ENCODE data around the gene ACTRT2.

Gene ACTRT2

DNA sequence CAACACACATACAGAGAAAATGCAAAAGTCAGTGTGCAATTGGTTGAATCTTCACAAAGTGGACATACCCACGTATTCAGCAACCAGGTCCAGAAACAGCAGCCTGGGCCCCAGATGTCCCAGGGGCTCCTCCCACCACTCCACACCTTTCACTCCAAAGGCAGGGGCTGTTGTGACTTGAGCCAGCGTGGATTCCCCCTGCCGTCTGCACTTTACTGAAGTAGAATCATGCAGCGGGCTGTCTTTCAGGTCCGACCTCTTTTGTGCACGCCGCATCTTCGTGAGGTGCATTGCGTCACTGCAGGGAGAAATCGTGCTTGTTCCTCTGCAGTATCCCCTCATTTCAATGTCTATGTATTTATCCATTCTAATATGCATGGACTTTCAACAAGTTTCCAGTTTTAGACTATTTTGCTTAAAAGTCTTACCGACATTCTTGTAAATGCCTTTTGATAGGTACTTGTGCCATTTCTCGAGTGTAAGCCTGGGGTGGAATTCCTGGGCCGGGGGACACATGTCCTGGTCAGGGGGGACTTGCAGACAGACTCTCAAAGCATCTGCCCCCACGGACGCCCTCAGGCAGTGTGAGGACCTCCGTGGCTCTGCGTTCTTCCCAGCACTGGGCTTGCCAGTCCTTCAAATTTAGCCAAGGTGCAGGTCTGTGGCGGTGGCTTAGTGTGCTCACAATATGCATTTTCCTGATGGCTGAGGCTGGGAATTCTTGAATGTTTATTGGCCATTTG lies 29.3 kb upstream of the ACTRT2 start:
- H3K36me3 ChIP-seq (ENCODE audit: control insufficient read depth in 1 of 2, insufficient read depth in 2 of 2, low read length in 2 of 2): no peaks in the 10 kb centered on the region
- H3K4me3 ChIP-seq (ENCODE audit: low read depth in 1 of 2, low read length in 2 of 2): no peak overlapping the region
- H3K9ac ChIP-seq (ENCODE audit: low read depth in 1 of 2, low read length in 2 of 2): no peak overlapping the region
- no peaks in the 10 kb centered on the region for H3K27me3 ChIP-seq (ENCODE audit: control insufficient read depth in 1 of 2, insufficient read depth in 2 of 2, low read length in 2 of 2)
- no peaks in the 10 kb centered on the region for H3K4me1 ChIP-seq (ENCODE audit: control insufficient read depth in 1 of 2, insufficient read depth in 2 of 2, low read length in 2 of 2)
- H3K9me3 ChIP-seq (ENCODE audit: control insufficient read depth in 1 of 2, low read length in 2 of 2): peaks cover 7 to 8% of the 10 kb centered on the region in 2 donors
- H3K27ac ChIP-seq (ENCODE audit: low read depth, low read length): no peak overlapping the region

GRCh38 chr1:2998503-2999100 lies 22.7 kb upstream of the ACTRT2 start:
- H3K27me3 ChIP-seq (ENCODE audit: control insufficient read depth in 1 of 2, insufficient read depth in 2 of 2, low read length in 2 of 2): peaks cover 0 to 7% of the 10 kb centered on the region in 2 donors
- peaks cover 5 to 7% of the 10 kb centered on the region in 2 donors for H3K9me3 ChIP-seq (ENCODE audit: control insufficient read depth in 1 of 2, low read length in 2 of 2)
- no peak overlapping the region for H3K27ac ChIP-seq (ENCODE audit: low read depth, low read length)

GRCh38 chr1:2999138-2999537 lies 22.1 kb upstream of the ACTRT2 start:
- Histone ChIP-seq H3K27ac (ENCODE audit: low read depth, low read length) (no peak overlapping the region), H3K36me3 (ENCODE audit: control insufficient read depth in 1 of 2, insufficient read depth in 2 of 2, low read length in 2 of 2) (no peaks in the 10 kb centered on the region), H3K9me3 (ENCODE audit: control insufficient read depth in 1 of 2, low read length in 2 of 2) (peaks cover under 1 to 5% of the 10 kb centered on the region in 2 donors), H3K27me3 (ENCODE audit: control insufficient read depth in 1 of 2, insufficient read depth in 2 of 2, low read length in 2 of 2) (peaks cover 0 to 7% of the 10 kb centered on the region in 2 donors), H3K4me3 (ENCODE audit: low read depth in 1 of 2, low read length in 2 of 2) (no peak overlapping the region), H3K9ac (ENCODE audit: low read depth in 1 of 2, low read length in 2 of 2) (no peak overlapping the region), H3K4me1 (ENCODE audit: control insufficient read depth in 1 of 2, insufficient read depth in 2 of 2, low read length in 2 of 2) (no peaks in the 10 kb centered on the region)

More at GRCh38 chr1:2998503-2999100, 22.7 kb upstream of the ACTRT2 start:
- no peak overlapping the region for H3K9ac ChIP-seq (ENCODE audit: low read depth in 1 of 2, low read length in 2 of 2)
- no peaks in the 10 kb centered on the region for H3K4me1 ChIP-seq (ENCODE audit: control insufficient read depth in 1 of 2, insufficient read depth in 2 of 2, low read length in 2 of 2)
- H3K36me3 ChIP-seq (ENCODE audit: control insufficient read depth in 1 of 2, insufficient read depth in 2 of 2, low read length in 2 of 2): no peaks in the 10 kb centered on the region
- H3K4me3 ChIP-seq (ENCODE audit: low read depth in 1 of 2, low read length in 2 of 2): no peak overlapping the region

GRCh38 chr1:2999571-2999970 lies 21.7 kb upstream of the ACTRT2 start:
- no peaks in the 10 kb centered on the region for H3K4me1 ChIP-seq (ENCODE audit: control insufficient read depth in 1 of 2, insufficient read depth in 2 of 2, low read length in 2 of 2)
- H3K27me3 ChIP-seq (ENCODE audit: control insufficient read depth in 1 of 2, insufficient read depth in 2 of 2, low read length in 2 of 2): peaks cover 0 to 7% of the 10 kb centered on the region in 2 donors
- H3K9me3 ChIP-seq (ENCODE audit: control insufficient read depth in 1 of 2, low read length in 2 of 2): peaks cover 0 to 2% of the 10 kb centered on the region in 2 donors
- no peak overlapping the region for H3K9ac ChIP-seq (ENCODE audit: low read depth in 1 of 2, low read length in 2 of 2)
- no peak overlapping the region for H3K27ac ChIP-seq (ENCODE audit: low read depth, low read length)
- H3K36me3 ChIP-seq (ENCODE audit: control insufficient read depth in 1 of 2, insufficient read depth in 2 of 2, low read length in 2 of 2): no peaks in the 10 kb centered on the region
- H3K4me3 ChIP-seq (ENCODE audit: low read depth in 1 of 2, low read length in 2 of 2): no peak overlapping the region

DNA sequence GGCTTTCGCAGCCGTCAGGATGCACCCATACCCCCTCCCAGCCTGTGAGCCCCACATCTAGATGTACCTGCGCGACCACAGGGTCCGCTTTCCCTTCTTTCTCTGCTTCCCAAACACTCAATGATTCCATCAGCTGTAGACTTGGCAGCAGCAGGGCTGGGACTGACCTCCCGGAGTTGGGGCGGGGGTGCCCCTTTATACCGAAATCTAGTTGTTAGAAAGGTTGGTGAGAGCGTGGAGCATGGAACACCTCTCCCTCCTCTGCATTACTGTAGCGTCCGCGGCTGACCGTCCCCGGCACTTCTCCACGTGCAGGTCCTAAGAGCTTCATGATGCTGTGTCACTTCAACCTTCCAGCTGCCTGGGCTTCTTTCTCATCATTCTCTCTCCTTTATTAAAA lies 21.1 kb upstream of the ACTRT2 start:
- Histone ChIP-seq H3K27ac (ENCODE audit: low read depth, low read length) (no peak overlapping the region), H3K4me1 (ENCODE audit: control insufficient read depth in 1 of 2, insufficient read depth in 2 of 2, low read length in 2 of 2) (no peaks in the 10 kb centered on the region), H3K27me3 (ENCODE audit: control insufficient read depth in 1 of 2, insufficient read depth in 2 of 2, low read length in 2 of 2) (peaks cover 0 to 7% of the 10 kb centered on the region in 2 donors)

GRCh38 chr1:3000671-3001470 lies 20.4 kb upstream of the ACTRT2 start:
- no peaks in the 10 kb centered on the region for H3K36me3 ChIP-seq (ENCODE audit: control insufficient read depth in 1 of 2, insufficient read depth in 2 of 2, low read length in 2 of 2)
- no peaks in the 10 kb centered on the region for H3K9me3 ChIP-seq (ENCODE audit: control insufficient read depth in 1 of 2, low read length in 2 of 2)
- H3K27me3 ChIP-seq (ENCODE audit: control insufficient read depth in 1 of 2, insufficient read depth in 2 of 2, low read length in 2 of 2): peaks cover 0 to 7% of the 10 kb centered on the region in 2 donors
- H3K4me3 ChIP-seq (ENCODE audit: low read depth in 1 of 2, low read length in 2 of 2): no peak overlapping the region
- no peak overlapping the region for H3K27ac ChIP-seq (ENCODE audit: low read depth, low read length)
- H3K4me1 ChIP-seq (ENCODE audit: control insufficient read depth in 1 of 2, insufficient read depth in 2 of 2, low read length in 2 of 2): no peaks in the 10 kb centered on the region
- H3K9ac ChIP-seq (ENCODE audit: low read depth in 1 of 2, low read length in 2 of 2): no peak overlapping the region

More for the DNA sequence above, 21.1 kb upstream of the ACTRT2 start:
- no peak overlapping the region for H3K4me3 ChIP-seq (ENCODE audit: low read depth in 1 of 2, low read length in 2 of 2)
- H3K9me3 ChIP-seq (ENCODE audit: control insufficient read depth in 1 of 2, low read length in 2 of 2): no peaks in the 10 kb centered on the region
- no peaks in the 10 kb centered on the region for H3K36me3 ChIP-seq (ENCODE audit: control insufficient read depth in 1 of 2, insufficient read depth in 2 of 2, low read length in 2 of 2)
- no peak overlapping the region for H3K9ac ChIP-seq (ENCODE audit: low read depth in 1 of 2, low read length in 2 of 2)

DNA sequence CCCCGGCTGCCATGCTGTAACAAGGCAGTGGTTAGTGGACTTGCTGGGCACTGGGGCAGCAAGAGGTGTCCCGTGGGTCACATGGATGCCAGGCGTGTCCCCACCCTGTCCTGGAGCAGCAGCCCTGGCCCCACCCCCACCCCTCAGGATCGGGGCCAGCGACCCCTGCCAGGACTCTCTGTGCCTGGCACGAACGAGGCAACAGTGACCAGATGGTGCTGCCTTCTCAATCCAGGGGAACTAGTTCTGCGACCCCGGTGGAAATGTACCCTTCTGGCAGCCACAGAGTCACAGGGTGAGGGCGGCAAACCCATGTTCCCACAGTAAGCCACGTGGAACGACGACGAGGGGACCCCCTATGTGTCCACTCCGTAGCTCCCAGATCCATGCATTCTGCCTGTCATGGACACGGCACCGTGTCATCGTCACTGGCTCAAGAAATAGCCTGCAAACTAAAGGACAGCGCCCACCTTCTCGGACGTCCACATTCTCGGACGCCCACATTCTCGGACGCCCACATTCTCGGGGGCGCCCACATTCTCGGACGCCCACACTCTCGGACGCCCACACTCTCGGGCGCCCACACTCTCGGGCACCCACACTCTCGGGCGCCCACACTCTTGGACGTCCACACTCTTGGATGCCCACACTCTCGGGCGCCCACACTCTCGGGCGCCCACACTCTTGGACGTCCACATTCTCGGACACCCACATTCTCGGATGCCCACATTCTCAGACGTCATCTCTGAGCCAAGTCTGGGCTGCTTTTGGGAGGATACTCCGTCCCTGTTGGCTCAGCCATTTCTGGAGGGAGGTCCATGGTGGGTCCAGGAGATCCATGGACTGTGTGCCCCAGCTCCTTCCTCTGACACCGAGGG lies 19.6 kb upstream of the ACTRT2 start:
- no peaks in the 10 kb centered on the region for H3K9me3 ChIP-seq (ENCODE audit: control insufficient read depth in 1 of 2, low read length in 2 of 2)
- H3K4me1 ChIP-seq (ENCODE audit: control insufficient read depth in 1 of 2, insufficient read depth in 2 of 2, low read length in 2 of 2): no peaks in the 10 kb centered on the region
- no peak overlapping the region for H3K9ac ChIP-seq (ENCODE audit: low read depth in 1 of 2, low read length in 2 of 2)
- peaks cover 0 to 7% of the 10 kb centered on the region in 2 donors for H3K27me3 ChIP-seq (ENCODE audit: control insufficient read depth in 1 of 2, insufficient read depth in 2 of 2, low read length in 2 of 2)
- no peaks in the 10 kb centered on the region for H3K36me3 ChIP-seq (ENCODE audit: control insufficient read depth in 1 of 2, insufficient read depth in 2 of 2, low read length in 2 of 2)
- no peak overlapping the region for H3K27ac ChIP-seq (ENCODE audit: low read depth, low read length)
- no peak overlapping the region for H3K4me3 ChIP-seq (ENCODE audit: low read depth in 1 of 2, low read length in 2 of 2)

DNA sequence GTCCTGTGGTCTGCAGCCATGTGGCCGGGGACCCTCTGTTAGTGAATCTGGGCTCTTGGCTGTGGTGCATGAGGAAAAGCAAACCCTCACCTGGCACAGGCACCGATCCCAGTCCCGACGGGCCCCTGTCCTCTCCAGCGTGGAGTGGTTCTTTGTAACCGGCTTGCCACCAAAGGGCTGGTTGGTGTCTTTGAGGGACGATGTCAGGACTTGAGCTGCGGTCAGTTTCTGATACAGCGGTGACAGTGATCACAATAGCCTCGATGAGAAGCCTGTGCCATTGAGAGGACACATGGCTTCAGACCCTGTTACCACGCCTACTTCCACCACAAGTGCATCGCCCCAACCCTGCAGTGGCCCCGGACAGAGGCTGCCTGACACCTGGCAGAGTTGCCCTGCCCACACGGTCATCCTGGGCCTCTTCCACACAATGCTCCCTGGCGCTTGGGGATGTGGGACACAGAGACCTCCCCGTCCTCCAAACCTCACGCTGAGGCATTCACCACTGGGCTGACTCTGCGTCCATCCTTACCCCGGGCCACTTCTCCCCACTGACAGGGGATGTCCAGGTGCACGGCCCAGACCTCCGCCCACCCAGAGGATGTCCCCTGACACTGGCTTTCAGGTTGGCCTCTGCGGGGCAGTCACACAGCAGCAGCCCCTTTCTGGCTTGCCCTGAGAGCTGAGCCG lies 18.8 kb upstream of the ACTRT2 start:
- H3K36me3 ChIP-seq (ENCODE audit: control insufficient read depth in 1 of 2, insufficient read depth in 2 of 2, low read length in 2 of 2): no peaks in the 10 kb centered on the region
- H3K4me1 ChIP-seq (ENCODE audit: control insufficient read depth in 1 of 2, insufficient read depth in 2 of 2, low read length in 2 of 2): no peaks in the 10 kb centered on the region
- H3K27ac ChIP-seq (ENCODE audit: low read depth, low read length): no peak overlapping the region
- no peak overlapping the region for H3K4me3 ChIP-seq (ENCODE audit: low read depth in 1 of 2, low read length in 2 of 2)
- H3K9ac ChIP-seq (ENCODE audit: low read depth in 1 of 2, low read length in 2 of 2): no peak overlapping the region
- peaks cover 0 to 7% of the 10 kb centered on the region in 2 donors for H3K27me3 ChIP-seq (ENCODE audit: control insufficient read depth in 1 of 2, insufficient read depth in 2 of 2, low read length in 2 of 2)
- H3K9me3 ChIP-seq (ENCODE audit: control insufficient read depth in 1 of 2, low read length in 2 of 2): peaks cover 0 to 1% of the 10 kb centered on the region in 2 donors
